Astrocyte (in vitro differentiated cells and primary cell): ENCODE data around the gene NEURL4.

ENCODE experiments used
- CTCF ChIP-seq: IDR thresholded peaks from 2 replicates; pipeline ENCODE4 v1.5.1; 2011; ENCODE audit warnings: low read depth, mild to moderate bottlenecking, inconsistent platforms, low read length, moderate library complexity; ENCODE audit not compliant: insufficient read depth
- EZH2 ChIP-seq: IDR thresholded peaks from 2 replicates; pipeline ENCODE4 v1.6.1; 2012; ENCODE audit warnings: mild to moderate bottlenecking, low read length, inconsistent platforms; ENCODE audit not compliant: insufficient read depth

DNA sequence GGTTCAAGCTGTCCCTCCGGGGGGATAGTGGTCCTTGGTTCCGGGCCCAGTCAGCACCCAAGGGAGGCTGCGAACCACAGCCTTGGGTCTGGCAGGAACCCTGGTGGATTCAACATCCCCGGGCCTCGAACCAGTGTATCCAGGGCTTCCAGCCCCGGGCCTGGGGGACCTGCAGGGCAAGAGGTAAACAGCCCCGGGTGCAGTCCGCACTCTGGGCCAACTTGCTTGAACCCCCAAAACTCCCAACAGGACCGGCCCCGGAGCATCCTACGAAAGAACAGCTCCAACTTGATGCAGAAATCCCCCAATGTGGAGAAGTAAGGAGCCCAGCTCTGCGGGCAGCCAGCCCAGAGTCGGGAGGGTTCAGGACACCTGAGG is 1.5 kb upstream of the NEURL4 start:
- TF ChIP-seq CTCF (no peak), EZH2 (no peak)
